GM19240 (cell line): ENCODE results near the gene RYR1.
A peak's percentile ranks its signal among the peaks of the same experiment; 100 is the strongest.
"Not testable (repeated sequence)": the region's sequence is repeated elsewhere in the genome, so short reads cannot be mapped to it uniquely, and the experiment has no call there.

ENCODE experiments used
- DNase-seq: peaks from one replicate; pipeline ENCODE4 v3.0.0; 2011; ENCODE audit warnings: low spot score; ENCODE audit not compliant: insufficient read length

The RYR1 gene

GRCh38 chr19:38488776-38489481 lies 55.4 kb downstream of the RYR1 start:
- no peak for DNase-seq

GRCh38 chr19:38490861-38491260 lies 57.4 kb downstream of the RYR1 start:
- DNase-seq = no peak

GRCh38 chr19:38492181-38492813 lies 58.8 kb downstream of the RYR1 start:
- no peak for DNase-seq

- DNase-seq = no peak
Measured at GRCh38 chr19:38494379-38494778, 60.9 kb downstream of the RYR1 start.

- not testable (repeated sequence) for DNase-seq
Measured at GRCh38 chr19:38495375-38495774, 61.9 kb downstream of the RYR1 start.

- no peak for DNase-seq
Measured at GRCh38 chr19:38496116-38496515, 62.6 kb downstream of the RYR1 start.

- no peak for DNase-seq
Measured at GRCh38 chr19:38496603-38497487, 63.4 kb downstream of the RYR1 start.

- DNase-seq = no peak
Measured at GRCh38 chr19:38497907-38498306, 64.4 kb downstream of the RYR1 start.

- no peak for DNase-seq
Measured at GRCh38 chr19:38499532-38499931, 66.0 kb downstream of the RYR1 start.

GRCh38 chr19:38500450-38500849 lies 67.0 kb downstream of the RYR1 start:
- no peak for DNase-seq

GRCh38 chr19:38502410-38503076 lies 69.1 kb downstream of the RYR1 start:
- no peak for DNase-seq

GRCh38 chr19:38503077-38503410 lies 69.6 kb downstream of the RYR1 start:
- no peak for DNase-seq

GRCh38 chr19:38505958-38506357 lies 72.5 kb downstream of the RYR1 start:
- DNase-seq = no peak

- DNase-seq = no peak
Measured at GRCh38 chr19:38506375-38506722, 72.9 kb downstream of the RYR1 start.

- DNase-seq = peak; percentile 41
Measured at GRCh38 chr19:38506723-38507550, 73.4 kb downstream of the RYR1 start.

- no peak for DNase-seq
Measured at GRCh38 chr19:38507551-38508127, 74.1 kb downstream of the RYR1 start.

GRCh38 chr19:38508507-38508906 lies 75.0 kb downstream of the RYR1 start:
- DNase-seq = no peak

GRCh38 chr19:38509027-38509426 lies 75.5 kb downstream of the RYR1 start:
- DNase-seq = no peak

GRCh38 chr19:38511074-38511708 lies 77.7 kb downstream of the RYR1 start:
- no peak for DNase-seq

GRCh38 chr19:38512277-38512676 lies 78.8 kb downstream of the RYR1 start:
- no peak for DNase-seq
